ENCODE results near the gene ZNF608.

Gene ZNF608

DNA sequence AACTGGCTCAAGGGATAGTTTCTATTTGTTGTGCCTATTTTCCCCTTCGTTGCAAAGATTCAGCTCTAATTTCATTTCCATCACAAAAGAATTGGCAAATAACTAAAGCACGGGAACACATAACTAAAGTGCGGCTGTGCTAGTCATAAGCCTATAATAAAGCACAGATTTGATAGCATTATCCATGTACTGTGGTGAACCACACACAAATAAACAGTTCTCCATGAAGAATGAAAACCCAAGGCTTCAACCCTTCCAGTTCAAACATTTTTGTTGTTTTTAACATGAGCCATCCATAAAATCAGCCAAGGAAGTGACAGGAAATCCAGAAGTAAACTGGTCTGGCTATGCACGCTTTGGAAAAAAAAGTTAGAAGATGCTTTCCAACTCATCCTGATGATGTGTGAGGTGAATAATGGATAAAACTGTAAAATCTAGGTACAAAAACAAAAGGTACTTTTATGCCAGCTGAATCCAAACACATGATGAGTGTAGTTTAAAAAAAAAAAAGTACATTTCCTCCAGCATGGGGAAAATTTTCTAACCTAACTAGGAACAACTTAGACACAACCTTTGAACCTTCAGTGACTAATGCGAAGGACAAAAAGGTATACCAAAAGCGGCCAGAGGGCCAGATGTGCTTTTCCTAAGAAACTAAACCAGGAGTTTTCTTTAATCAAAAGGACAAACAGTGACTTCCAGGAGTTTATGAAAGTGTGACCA, 10.2 kb downstream of the ZNF608 start:
- no peak for DNase-seq

DNA sequence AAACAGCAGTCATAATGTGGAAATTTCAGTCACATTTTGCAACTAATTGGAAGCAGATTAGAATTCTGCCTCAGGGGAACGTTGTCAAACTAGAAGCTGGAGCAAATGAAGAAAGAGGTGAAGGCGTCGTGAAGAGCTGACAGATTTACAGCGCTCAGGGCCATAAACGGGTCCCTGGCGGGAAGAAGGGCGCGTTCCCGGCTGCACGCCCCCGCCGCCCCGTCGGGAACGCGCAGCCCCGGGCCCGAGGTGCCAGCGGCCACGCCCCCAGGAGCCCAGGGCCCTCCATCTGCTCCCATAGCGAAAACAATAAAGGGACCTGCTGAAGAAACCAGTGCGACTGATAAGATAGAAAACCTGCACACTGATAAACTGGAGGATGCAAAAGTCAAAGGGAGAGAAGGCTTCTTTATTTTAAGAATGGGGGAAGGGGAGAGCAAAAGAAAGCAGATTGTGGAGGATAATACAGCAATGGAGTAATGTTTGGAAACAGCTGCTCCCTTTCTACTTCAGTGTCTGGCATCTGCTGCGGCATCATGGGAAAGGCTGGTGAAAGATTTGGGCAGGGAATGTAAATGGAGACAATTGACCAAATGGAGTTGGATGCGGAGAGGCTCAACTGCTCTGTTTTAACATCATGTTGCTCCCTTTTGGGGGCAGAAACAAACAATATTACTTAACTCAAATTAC, 11.1 kb downstream of the ZNF608 start:
- DNase-seq, result no peak

DNA sequence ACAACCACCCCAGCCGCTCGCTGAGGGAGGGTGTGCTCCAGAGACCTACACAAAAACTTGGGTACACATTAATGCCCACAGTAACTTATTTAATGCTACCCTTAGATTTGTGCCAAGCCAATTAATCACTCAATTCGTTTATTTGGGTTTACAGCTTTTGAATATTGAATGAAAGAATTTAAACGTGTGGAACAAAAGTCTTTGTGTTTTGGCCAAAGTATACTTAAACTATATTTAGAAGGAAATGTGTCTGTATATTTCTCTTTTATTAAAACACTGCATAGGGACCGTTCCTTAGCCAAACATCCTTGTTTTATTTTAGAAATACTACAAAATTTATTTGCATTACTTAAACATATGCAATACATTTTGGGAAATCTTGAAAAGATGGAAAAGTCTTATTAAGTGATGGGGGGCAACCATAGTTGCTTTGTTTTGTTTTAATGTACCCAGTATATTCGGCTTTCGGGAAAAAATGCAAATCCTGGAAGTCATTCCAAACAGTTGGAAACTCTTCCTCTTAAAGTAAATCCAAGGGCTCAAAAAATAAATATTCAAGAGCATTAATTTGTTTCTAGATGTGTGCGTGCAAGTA, 11.8 kb downstream of the ZNF608 start:
- DNase-seq, result no peak

DNA sequence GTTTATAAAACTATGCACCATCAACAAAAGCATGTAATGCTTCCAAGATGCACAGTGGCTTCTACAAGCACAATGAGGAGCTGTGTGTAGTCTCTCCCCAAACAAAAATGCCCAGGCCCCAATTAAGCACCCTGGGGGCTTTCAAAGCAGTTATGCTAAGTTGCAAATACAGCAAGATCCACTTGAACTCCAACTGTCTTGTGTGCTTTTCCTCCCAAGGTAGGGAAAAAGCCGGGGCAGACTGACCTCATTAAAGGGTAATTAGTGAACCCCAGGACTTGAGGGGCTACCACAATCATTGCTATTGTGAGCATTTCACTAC, 13.1 kb downstream of the ZNF608 start:
- DNase-seq, result no peak

DNA sequence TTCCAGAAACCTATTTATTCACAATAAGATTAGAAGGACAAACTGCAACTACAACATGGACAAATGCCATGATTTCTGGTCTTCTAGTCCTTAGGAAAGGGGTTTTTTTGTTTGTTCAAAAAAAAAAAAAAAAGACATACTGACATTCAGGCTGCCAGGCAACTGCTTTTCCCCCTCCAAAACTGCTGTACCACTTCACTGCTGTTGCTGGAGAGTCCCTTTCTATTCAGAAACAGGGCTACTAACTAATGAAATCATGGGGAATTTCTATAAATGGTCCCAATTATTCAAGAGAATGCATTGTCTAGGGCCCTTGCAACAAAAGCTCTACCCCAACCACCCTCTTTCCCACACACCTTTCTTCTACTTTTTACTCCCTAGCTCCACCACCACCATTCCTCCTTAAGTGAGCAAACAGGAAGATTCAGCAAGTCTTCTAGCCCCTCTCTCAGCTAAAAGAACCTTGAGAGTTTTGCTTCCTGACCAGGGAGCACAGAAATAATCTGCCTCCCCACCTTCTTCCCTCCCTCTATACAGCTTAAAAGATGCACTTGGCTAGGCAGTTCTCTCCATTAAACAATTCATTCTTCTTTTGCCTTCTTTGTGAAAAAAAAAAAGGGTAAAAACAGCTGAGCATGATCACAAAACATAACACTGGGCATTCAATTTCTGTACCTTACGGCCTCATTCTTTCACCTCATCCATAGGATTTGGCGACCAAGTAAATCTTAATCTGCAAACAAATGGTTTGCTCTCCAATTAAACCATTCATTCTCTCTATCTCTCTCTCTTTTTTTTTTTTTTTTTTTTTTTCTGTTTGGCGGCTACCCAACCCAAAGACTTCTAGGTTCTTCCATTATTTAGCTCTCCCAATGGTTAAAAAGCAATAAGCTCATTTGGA, 13.8 kb downstream of the ZNF608 start:
- no peak for DNase-seq

DNA sequence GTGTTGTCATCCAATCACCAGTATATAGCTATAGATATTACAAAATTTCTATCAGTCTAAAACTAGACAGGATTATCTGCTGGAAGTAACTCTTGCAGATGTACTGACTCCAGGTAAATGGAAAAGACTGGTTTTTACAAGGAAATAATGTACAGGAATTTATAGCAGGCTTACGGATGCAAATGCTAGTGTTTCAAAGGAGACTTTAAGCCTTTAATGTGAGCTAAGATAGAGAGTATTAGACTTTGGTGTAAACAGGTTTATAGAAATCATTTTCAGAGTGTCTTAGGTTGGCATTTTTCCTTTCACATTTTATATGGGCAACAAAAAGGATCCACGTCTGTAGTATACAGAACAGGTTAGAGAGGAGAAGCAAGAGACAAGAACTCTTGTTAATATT, 16.1 kb downstream of the ZNF608 start:
- DNase-seq, result no peak

DNA sequence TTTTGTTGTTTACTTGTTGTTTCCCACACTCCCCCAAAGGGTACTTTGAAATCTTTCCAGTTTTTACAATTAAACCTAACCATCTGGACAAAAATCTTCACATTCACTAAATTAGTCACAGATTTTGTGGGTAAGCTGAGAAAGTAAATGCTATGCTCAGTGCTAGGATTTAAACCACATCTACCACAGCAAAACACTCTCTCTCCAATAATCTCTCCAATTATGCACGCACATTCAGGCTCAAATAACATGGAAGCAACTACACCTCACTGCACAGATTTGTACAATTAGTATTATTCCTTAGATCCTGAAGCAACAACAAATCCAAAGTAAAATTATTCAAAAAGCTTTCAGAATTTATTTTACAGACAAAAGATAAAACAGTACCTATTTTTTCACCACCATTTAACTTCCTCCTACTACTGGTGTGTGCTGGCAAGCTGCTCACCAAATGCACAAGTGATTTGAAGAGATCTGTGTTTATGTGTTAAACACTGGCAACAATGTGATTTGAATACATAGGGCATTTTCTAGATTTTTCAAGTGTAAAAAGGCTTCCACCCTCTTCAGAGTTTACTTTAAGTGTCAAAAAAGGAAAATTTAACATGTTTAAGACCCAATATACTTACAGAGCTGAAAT, 16.6 kb downstream of the ZNF608 start:
- no peak for DNase-seq

DNA sequence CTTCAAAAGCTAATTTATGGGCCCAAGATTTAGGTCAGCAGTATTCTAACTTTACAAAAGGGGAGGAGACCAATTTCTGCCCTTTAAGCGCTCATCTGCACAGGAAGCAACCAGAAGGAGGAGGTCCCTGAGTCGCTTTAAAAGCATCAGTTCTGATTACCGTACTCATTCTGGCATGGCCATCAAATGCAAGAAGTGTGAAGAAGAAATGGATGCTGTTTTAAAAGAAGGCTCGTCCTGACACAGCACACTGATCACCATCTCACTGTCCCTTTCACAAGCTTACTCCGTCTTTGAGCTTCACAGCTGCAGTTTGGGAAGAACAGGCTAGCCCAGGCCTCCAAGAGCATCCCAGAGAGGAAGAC, 17.5 kb downstream of the ZNF608 start:
- DNase-seq, result no peak

DNA sequence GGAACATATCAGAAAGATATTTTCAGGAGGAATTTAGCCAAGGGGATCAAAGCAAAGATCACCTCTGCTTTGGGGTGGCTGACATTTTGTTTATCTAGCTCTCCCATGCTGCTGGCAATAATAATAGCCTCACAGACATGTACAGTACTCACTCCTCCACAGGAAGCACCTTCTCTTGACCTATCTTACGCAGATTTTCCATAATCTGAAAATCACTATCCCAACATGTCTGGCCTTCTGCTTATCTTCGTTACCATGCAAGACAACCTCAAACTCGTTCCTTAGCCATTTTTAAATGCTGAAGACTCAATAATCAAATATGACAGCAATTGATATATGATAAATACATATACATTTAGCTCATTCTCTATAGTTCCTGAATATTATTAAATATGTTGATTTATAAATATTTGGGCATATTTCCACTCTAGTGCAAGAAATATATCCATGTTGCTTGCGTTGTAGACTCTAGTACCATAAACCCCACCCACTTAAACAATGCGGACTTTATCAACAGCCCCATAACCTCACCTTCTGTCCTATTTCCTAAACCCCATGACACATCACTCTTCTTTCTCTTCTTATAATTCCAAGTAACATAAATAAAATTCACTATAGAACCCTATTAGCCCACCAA, 18.0 kb downstream of the ZNF608 start:
- no peak for DNase-seq

DNA sequence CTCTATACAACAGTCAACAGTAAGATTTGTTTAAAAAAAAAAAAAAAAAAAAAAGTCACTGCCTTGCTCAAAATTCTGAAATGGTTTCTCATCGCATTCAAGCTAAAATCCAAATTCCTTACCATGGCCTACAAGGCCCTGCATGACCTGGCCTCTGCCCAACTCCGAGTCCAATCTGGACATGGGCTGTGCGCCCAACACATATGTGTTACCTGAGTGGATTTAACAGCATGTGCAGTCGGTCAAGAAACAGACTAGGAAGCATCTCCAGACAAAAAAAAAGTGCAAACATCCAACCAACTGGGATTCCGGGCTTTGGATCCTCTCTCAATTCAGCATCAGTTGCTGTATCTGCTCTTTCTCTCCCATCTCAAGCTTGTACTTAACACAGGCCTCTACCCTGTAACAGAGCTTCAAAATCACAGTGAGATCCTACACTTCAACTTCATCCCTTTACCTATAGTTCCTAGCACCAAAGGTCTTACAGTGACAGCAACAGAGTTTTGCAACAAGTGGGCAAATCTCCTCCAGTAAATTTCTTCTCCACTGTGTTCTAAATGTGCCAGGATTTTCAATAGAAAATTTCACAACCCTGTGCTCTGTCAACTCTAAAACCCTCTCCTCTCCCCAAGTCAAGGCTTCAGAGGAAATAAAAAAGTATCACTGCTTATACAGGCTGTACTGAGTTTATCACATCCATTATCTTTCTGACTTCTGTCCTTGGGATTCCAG, 19.6 kb downstream of the ZNF608 start:
- no peak for DNase-seq

DNA sequence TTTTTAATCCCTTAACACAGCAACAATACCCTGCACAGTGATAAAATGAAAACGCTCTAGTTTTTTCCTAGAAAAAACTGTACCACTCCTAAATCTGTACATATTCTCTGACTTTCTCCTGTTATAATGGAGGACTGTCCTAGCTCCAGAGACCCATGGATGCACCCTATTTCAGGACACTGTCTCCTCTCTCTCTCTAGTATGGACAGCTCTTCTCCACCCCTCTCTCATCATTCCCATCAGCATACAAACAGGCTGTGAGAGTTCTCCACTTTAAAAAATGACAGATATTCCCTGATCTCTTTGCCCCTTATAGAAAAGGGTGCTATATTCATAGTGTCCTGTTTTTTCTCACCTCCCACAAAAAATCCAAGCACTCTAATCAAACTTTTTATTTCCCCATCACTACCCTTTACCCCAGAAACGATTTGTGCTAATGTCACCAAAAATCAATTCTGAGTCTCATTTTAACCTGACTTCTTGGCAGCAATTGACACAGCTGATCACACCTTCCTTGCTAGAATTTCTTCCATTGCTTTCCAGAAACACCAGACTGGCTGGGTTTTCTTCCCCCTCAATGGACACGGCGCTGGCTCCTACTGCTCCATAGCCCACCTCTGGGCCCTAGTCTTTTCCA, 20.7 kb downstream of the ZNF608 start:
- no peak for DNase-seq

DNA sequence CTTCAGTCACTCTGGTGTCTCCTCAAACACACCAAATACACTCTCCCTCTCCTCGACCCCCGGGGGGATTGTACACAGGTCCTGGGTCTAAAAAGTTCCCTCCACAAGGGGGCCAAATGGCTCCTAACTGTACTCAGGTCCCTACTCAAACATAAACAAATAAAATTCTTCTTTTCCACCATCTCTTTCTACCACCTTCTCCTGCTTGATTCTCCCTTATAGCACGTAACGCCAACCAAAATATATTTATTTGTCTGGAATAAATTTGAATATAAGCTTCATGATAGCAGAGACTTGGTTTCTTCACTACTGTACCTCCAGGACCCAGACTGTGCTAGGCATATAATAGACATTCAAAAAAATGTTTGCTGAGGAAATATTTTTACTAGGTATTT, 21.4 kb downstream of the ZNF608 start:
- DNase-seq, result no peak

DNA sequence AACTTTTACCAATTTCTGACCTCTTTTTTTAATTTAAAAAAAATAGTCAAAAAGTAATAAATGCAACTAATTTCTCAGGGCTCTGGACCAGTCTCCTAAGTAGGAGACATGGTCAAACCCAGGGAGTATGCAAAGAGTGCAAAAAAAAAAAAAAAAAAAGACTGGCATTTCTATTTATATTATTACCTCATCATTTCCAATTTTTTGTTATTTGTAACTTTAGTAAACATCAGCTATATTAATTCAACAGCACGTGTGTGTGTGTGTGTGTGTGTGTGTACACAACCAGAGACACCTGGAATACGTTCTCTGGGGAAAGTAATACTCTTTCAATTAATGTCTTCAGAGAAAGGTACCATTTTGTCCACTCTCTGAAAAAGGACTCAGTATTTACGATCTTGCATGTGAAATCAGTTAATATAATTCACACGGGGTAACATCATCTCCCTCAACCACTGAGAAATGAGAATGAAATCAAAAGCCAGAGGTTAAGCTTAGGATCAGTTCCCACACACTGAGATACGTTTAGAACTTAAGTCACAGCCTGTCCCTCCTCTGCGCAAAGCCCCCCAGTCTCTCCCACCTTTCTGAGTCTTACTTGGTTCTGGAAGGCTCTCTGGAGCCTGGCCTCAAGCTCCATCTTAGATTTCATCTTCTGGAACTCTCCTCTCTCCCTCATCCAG, 21.9 kb downstream of the ZNF608 start:
- no peak for DNase-seq

DNA sequence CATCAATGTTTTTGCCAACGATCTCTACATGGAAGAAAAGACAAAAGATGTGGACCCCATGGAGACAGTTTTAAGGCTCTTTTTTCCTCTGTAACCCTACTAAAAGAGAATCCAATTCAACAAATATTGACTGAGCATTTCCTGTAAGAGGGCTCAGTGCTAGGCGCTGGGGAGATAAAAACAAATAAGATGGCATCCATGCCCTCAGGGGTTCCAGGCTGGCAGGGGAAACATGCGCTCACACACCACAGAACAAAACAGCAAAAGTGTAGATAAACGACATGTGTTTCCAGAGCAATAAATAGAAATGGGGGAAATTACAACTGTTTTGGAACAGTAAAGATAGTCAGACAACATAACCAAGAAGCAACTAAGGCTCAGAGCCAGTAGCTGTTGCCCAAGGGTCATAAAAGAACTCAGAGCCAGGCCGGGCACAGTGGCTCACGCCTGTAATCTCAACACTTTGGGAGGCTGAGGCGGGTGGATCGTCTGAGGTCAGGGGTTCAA, 25.2 kb downstream of the ZNF608 start:
- DNase-seq, result no peak

DNA sequence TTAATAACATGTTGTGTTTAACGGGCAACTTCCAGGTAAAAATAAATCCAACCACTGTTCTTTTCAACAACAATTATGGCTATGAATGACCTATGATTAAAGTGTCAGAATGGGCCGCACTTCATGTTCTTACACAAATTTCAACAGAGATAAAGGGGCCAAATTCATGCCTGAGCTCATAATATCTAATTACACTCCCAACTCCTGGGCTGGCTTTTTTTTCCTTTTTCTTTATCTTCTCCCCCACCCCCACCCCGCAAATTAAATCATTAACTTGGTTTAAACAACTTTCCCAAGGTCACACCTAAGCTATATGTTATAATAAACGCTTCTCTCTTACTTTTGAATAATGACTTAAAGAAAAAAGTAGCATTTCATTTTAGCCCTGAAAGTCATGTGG, 25.8 kb downstream of the ZNF608 start:
- DNase-seq, result no peak

DNA sequence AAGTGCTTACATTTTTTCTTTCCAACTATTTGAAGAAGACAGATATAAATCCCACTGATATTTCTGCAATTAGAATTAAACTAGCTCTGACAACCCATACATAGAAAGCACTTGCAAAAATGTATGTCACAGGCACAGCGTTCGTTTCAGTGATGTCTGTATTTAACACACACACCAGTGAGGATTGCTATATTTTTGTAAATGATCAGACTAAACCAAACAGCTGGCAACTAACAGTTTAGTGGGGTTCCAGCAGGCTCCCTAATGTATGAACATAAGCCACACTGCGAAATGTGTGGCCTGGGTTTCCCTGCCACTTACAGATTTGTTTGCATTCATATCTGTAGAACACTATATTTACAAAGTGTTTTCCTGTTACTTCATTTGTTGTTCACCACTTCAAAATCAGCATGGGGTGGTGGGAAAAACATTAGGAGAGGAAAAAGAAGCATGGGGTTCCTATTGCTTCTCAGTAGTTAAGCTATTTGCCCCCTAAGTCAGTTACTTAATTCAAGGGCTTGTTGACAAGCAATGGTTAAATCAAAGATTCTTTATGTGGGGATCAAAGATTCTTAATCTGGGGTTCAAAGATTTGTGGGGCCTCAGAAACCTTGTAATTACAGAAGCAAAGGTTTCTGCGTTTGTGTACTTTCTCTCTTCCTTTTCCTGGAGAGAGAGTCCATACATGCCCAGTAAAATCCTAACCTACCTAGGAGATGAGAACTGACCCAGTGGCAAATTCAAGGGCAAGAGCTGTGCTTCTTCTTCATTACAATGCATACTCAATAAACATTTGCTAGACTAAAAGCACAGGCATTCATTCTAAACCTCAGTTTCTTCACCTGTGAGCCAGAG, 27.1 kb downstream of the ZNF608 start:
- DNase-seq, result no peak

DNA sequence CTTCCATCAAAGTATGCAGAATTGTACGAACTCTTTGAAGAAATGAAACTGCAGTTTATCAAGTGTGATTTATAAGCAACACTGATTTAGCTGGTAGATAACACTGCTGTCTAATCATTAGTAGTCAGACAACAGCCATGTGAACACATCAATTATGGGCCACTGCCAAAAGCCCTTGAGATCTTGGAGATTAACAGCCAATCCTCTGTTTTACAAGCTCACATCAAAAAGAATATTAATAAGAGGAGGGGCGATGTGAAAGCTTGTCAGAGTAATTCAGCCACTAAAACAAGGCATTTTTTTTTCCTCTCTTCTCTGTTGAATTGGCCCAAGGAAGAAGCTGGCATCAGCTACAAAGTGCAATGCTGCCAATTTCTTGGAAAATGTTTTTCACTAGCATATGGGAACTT, 28.1 kb downstream of the ZNF608 start:
- DNase-seq, result no peak

DNA sequence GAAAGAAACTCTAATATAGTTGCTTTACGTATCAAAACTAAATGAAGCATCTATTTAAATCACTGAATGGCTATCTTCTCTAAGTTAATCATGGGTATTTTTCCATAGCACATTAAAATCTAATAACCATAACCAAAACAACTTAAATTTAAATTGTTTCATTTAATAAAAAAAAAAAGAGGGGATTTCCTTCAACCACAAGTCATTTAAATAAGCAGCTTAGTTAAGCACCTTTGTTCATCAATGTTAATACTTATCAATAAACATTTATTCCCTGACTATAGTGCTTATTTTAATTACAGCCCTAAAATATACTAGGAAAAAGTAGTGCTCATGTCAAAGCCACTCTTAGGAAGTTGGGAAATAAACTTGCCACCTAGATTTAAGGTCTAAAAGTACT, 30.3 kb downstream of the ZNF608 start:
- DNase-seq, result no peak

DNA sequence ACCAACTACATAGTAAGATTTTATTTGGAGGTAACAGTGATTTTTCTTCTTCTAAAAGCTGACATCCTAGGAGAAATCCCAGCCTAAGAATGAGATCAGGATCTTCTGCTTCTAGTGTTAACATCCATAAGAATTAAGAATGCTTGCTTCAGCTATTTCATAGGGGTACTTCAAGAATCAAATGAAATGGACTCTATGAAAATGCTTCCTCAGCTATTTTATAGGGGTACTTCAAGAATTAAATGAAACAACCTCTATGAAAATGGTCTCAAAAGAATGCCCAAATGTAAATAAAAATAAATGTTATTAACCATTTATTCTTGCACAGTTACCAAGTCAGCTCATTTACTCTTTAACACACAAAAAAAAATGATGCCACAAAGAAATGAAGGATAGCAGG, 31.5 kb downstream of the ZNF608 start:
- DNase-seq, result no peak

DNA sequence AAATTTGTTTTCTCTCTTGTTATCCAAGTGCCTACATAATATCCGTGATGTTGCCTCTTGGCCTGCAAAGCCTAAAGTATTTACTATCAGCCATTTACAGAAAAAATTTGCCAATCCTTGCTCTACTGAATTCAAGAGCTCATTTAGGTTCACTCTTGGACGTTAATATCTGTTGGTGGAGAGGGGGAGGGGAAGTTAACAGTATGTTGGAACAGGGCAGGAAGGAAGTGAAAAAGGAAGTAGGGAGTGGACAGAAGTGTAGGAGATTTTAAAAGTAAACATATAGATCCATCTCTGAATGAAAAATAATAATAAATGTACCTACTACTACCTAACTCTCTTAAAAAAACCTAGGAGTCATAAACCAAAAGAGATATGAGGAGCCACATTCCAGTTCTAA, 32.8 kb downstream of the ZNF608 start:
- no peak for DNase-seq
